ENCODE results near the gene SLC7A8.
"Not testable (repeated sequence)": the region's sequence is repeated elsewhere in the genome, so short reads cannot be mapped to it uniquely, and the experiment has no call there.

Gene SLC7A8

GRCh38 chr14:23112359-23113178 is 70.9 kb downstream of the SLC7A8 start:
- DNase-seq: no peak

- DNase-seq: no peak
Measured at GRCh38 chr14:23110579-23111365, 72.7 kb downstream of the SLC7A8 start.

GRCh38 chr14:23109769-23110168 is 73.7 kb downstream of the SLC7A8 start:
- DNase-seq: no peak

GRCh38 chr14:23108169-23108568 is 75.3 kb downstream of the SLC7A8 start:
- DNase-seq: not testable (repeated sequence)

DNA sequence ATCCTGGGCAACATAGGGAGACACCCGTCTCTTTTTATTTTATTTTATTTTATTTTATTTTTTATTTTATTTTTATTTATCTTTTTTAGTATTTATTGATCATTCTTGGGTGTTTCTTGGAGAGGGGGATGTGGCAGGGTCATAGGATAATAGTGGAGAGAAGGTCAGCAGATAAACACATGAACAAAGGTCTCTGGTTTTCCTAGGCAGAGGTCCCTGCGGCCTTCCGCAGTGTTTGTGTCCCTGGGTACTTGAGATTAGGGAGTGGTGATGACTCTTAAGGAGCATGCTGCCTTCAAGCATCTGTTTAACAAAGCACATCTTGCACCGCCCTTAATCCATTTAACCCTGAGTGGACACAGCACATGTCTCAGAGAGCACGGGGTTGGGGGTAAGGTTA is 75.8 kb downstream of the SLC7A8 start:
- DNase-seq: not testable (repeated sequence)

DNA sequence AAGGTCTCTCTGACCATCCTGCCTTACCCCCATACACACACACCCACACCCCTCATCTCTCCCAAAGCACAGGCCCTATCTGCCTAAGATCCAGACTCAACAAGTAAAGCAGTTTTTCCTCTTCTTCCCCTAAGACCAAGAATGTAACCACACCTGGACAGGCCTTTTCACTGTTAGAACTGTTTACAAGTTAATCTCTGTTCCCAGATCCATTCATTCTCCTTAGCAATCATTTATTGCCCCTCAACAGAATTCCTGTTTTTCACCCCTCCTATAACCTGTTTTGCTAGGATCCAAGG is 76.8 kb downstream of the SLC7A8 start:
- DNase-seq: no peak

- no peak for DNase-seq
Measured at GRCh38 chr14:23105348-23105824, 78.1 kb downstream of the SLC7A8 start.

GRCh38 chr14:23104591-23105347 is 78.7 kb downstream of the SLC7A8 start, which contains the start of gene CIROP:
CIROP (minus strand) TSS chr14:23104989; CDS start chr14:23104920, 69 bp downstream.
- no peak for DNase-seq

- no peak for DNase-seq
Measured at GRCh38 chr14:23104070-23104590, 79.3 kb downstream of the SLC7A8 start.

DNA sequence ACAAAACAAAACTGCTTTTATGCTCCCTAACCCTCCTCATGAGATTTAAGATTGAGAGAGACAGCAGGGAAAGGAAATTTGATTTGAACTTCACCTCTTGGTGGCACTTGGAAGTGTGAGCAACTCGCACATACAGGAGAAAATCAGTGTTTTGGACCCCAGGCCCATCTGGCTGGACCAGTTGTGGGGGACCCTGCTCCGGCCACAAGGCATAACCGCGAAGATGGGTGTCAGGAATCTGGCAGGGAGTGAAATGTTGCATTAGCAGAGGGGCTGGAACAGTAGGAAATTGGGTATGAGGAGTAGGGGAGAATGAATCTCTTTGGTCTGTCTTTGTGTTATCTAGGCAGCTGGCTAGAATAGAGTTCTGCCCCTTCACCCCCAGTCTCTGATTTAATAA is 79.9 kb downstream of the SLC7A8 start:
- no peak for DNase-seq

DNA sequence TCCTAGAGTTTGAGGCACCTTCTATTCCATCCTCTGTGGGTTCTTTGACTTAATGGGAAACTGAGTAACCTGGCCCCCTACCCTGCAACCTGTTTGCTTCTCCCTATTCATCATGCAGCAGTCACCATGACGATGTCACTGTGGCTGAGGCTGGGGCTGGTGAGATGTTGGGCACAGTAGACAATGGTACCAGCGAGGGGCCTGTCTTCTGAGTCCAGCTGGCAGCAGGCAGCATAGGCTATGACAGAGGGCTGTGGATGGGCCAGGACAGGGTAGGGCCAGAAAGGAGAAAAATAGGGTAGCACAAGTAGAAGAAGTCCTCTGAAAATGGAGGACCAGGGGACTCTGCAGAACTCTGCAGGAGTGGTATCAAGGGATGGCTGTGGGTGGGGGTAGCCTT is 80.7 kb downstream of the SLC7A8 start:
- DNase-seq: no peak

GRCh38 chr14:23101986-23102625 is 81.4 kb downstream of the SLC7A8 start:
- DNase-seq: no peak

- DNase-seq: no peak
Measured at GRCh38 chr14:23101213-23101970, 82.1 kb downstream of the SLC7A8 start.

- DNase-seq: no peak
Measured at GRCh38 chr14:23099212-23099861, 84.1 kb downstream of the SLC7A8 start.

DNA sequence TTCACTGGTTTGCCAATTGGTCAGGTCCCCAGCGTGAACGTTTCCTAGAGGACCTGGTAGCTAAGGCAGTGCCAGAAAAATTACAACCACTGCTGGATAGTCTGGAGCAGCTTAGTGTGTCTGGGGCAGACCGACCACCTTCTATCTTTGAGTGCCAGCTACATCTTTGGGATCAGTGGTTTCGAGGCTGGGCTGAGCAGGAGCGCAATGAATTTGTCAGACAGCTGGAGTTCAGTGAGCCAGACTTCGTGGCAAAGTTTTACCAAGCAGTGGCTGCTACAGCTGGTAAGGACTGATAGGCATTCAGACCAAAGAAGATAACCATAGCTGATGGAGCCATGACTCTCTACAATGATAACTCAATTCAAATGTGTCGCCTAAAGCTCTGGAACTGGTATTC is 85.7 kb downstream of the SLC7A8 start:
- DNase-seq: no peak

GRCh38 chr14:23095196-23096108 is 88.0 kb downstream of the SLC7A8 start, which contains the start of gene C14orf119:
C14orf119 (plus strand) TSS chr14:23095505; CDS start chr14:23097659, 2,154 bp downstream.
- peak; percentile 100 for DNase-seq

- no peak for DNase-seq
Measured at GRCh38 chr14:23094666-23095195, 88.7 kb downstream of the SLC7A8 start, which contains the start of gene ACIN1. ACIN1 (minus strand) TSS chr14:23095136; CDS start chr14:23095112, 24 bp downstream.

DNA sequence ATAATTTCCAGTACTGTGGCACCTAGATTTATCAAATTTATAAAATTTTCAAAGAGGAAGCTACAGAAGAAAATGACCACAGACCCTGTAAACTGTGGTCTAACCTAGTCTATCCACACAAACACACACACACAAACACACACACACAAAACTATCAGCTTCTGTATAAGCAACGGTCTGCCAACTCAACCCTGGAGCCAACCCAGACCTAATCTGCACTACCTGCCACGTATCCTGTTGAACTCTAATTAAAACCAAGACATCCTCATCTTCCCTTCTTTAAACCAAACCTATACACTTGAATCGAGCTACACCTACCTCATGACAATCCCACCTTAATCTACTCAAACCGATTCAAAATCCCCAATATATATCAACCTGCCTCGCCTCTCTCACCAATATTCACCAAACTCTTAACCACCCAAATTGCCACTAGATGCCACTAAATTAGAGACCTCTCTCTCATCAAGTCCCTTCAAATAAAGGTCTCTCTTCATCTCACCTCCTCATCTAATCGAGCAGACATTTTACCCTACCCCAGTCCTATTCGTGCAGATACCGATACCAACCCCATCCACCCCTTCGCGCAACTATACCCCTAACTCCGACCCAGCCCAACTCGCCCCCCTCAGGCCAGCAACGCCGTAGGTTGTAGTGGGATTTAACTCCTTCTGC is 89.3 kb downstream of the SLC7A8 start:
- DNase-seq: peak; percentile 71

DNA sequence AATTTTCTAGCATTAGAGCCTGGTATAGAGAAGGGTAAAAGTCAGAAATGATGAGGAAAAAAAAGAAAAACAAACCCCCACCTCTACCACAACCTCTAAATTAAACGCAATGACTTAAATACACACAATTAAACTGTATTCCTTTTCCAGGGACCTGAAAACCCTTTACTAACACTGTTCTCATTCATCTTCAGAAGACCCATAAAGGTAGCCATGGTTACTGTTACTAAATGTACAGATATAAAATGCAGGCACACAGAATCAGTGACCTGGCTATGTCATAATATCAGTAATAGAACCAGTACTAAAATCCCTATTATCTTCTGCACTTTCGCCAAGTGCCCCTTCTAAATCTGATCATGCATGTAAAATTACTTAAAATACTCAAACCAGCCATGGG is 89.9 kb downstream of the SLC7A8 start:
- no peak for DNase-seq
